GM12892 (cell line): ENCODE results near the gene TNC.

ENCODE experiments used
- POLR2A ChIP-seq: IDR thresholded peaks from 2 replicates; pipeline ENCODE4 v1.6.1; 2011; ENCODE audit warnings: low read depth, low read length, control low read depth
- TAF1 ChIP-seq: IDR thresholded peaks from 2 replicates; pipeline ENCODE4 v1.6.1; 2011; ENCODE audit warnings: low read depth, mild to moderate bottlenecking, control low read depth, low read length, borderline replicate concordance

DNA sequence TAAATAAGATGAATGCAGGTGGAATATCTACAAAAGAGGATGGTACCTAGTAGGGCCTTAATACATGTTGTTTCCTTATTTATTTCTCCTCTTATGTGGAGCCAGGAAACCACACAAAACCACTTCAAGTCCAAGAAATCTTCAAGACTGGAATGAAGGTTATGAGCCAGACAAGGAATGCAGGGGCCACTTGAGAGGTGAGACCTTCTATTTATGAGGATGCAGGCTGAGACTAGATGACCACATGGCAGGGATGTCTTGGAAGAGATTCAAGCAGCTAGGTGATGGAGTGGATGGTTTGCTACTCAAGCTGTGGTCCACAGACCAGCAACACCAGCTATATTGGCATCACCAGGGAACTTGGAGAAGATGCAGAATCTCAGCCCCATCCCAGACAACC, 92.2 kb downstream of the TNC start:
- TF ChIP-seq POLR2A (no peak), TAF1 (no peak)
